Small intestine (tissue), 16 donors: ENCODE data around the gene LMO1. TPM values are rescaled to one million over a fixed set of nuclear protein-coding genes. Genes with fewer than 3 reads are reported as not detected.
A peak's percentile ranks its signal among the peaks of the same experiment; 100 is the strongest.

ENCODE experiments used
- DNase-seq, 2 donors: peaks; one replicate each; pipeline versions ENCODE4 v3.0.0 to v3.0.0-alpha.2; 2013
- FAIRE-seq: peaks from 2 replicates; lab custom pipeline; 2012; peaks lifted over from hg19 to GRCh38; lab: Jason Lieb, UNC
- H3K27ac ChIP-seq, 3 donors: one replicate each; pipeline ENCODE4 v1.5.1; 2013; ENCODE audit warnings: low read length in 2 of 3, mild to moderate bottlenecking in 2 of 3, control low read depth in 1 of 3, inconsistent platforms in 1 of 3, low read depth in 1 of 3, moderate library complexity in 1 of 3
- H3K27me3 ChIP-seq, 3 donors: one replicate each; pipeline ENCODE4 v1.6.1; 2013; ENCODE audit warnings: low read length in 3 of 3, inconsistent platforms in 1 of 3; ENCODE audit not compliant: control insufficient read depth in 3 of 3, insufficient read depth in 3 of 3
- H3K36me3 ChIP-seq, 3 donors: one replicate each; pipeline ENCODE4 v1.6.1; 2013; ENCODE audit warnings: low read length in 3 of 3, inconsistent platforms in 1 of 3, low read depth in 1 of 3, mild to moderate bottlenecking in 1 of 3, moderate library complexity in 1 of 3; ENCODE audit not compliant: control insufficient read depth in 3 of 3, insufficient read depth in 2 of 3
- H3K4me1 ChIP-seq, 3 donors: one replicate each; pipeline ENCODE4 v1.6.1; 2013; ENCODE audit warnings: low read length in 2 of 3, inconsistent platforms in 1 of 3, low read depth in 1 of 3, mild to moderate bottlenecking in 1 of 3, moderate library complexity in 1 of 3; ENCODE audit not compliant: control insufficient read depth in 3 of 3, insufficient read depth in 2 of 3
- H3K4me3 ChIP-seq, 3 donors: one replicate each; pipeline ENCODE4 v1.5.1; 2013; ENCODE audit warnings: low read length in 3 of 3, control low read depth in 1 of 3, inconsistent platforms in 1 of 3, low read depth in 1 of 3, mild to moderate bottlenecking in 1 of 3, moderate library complexity in 1 of 3
- H3K9me3 ChIP-seq, 2 donors: one replicate each; pipeline ENCODE4 v1.6.1; 2013; ENCODE audit warnings: low read depth in 1 of 2, low read length in 1 of 2; ENCODE audit not compliant: control insufficient read depth in 2 of 2, insufficient read depth in 1 of 2
- WGBS, 3 donors: extraction: QIAGEN DNeasy Blood & Tissue Kit; methylation state at CpG; one replicate each; pipeline ENCODE4 v1.1.7; 2013; 5-methylcytosine and 5-hydroxymethylcytosine counted together
- long read RNA-seq, 10 donors: transcript quantifications; one replicate each; lab custom pipeline, GENCODE V29; 2026
- polyA plus RNA-seq, 4 donors: library from polyadenylated mRNA; stranded (reverse) in 3 of 4; unstranded in 1 of 4; fragments of 200-250 nt in 3 of 4; fragments of 120-200 nt in 1 of 4; gene quantifications; one replicate each; pipeline versions ENCODE4 v1.2.1 to v1.2.3, GENCODE V29; 2013
- donor health status: healthy with polysubstance abuse.
- donor health status: control.
- donor health status: control.
- donor health status: Bipolar disorder and iron deficiency.
- donor health status: healthy.

The LMO1 gene
- polyA plus RNA-seq: under 1 TPM in 1 of 4 donors, not detected in 3; 0.04 TPM
- long read RNA-seq, donor 1: 0 reads
- long read RNA-seq, donor 2: 0 reads
- long read RNA-seq, donor 3: 0 reads
- long read RNA-seq, donor 4: 0 reads
- long read RNA-seq, donor 5: 0 reads
- long read RNA-seq, donor 6: 0 reads
- long read RNA-seq, donor 7: 0 reads
- long read RNA-seq, donor 8: 0 reads
- long read RNA-seq, donor 9: 0 reads
- long read RNA-seq, donor 10: 0 reads

GRCh38 chr11:8263769-8264410 lies at the start of gene LMO1:
Gene LMO1, minus strand, starts transcription at chr11:8263878. Its CDS starts 516 bp downstream, at chr11:8263362.
- peaks cover 0 to 9% (median 0%) of the 10 kb centered on the region in 3 donors for H3K4me1 ChIP-seq
- FAIRE-seq (no peak), DNase-seq (peak; percentile 55 to 85)
- H3K27ac ChIP-seq: no peak within 1 kb of the TSS
- peaks cover 19 to 87% (median 42%) of the 10 kb centered on the region in 3 donors for H3K27me3 ChIP-seq
- no peaks in the 10 kb centered on the region for H3K36me3 ChIP-seq
- peak within 1 kb of the TSS in 2 of 3 donors; percentile 22 to 33 for H3K4me3 ChIP-seq
- WGBS, 3 donors: 2 to 4% (median 3%) methylated on average over 22 of the region's 22 CpGs
- H3K9me3 ChIP-seq: no peaks in the 10 kb centered on the region

- Histone ChIP-seq H3K27ac (no peak overlapping the region), H3K27me3 (peaks cover 0 to 14% (median 0%) of the 10 kb centered on the region in 3 donors), H3K4me1 (no peaks in the 10 kb centered on the region), H3K36me3 (no peaks in the 10 kb centered on the region), H3K4me3 (no peak overlapping the region), H3K9me3 (no peaks in the 10 kb centered on the region)
- FAIRE-seq (no peak), DNase-seq (no peak)
- WGBS, 3 donors: 85 to 92% (median 88%) methylated on average over 10 of the region's 10 CpGs
These were observed 49.3 kb upstream of the LMO1 start for GRCh38 chr11:8312986-8313385.

GRCh38 chr11:8311366-8311765 lies 47.7 kb upstream of the LMO1 start:
- Histone ChIP-seq H3K4me1 (no peaks in the 10 kb centered on the region), H3K36me3 (no peaks in the 10 kb centered on the region), H3K27me3 (peaks cover 0 to 11% (median 0%) of the 10 kb centered on the region in 3 donors), H3K27ac (no peak overlapping the region), H3K4me3 (no peak overlapping the region), H3K9me3 (no peaks in the 10 kb centered on the region)
- FAIRE-seq: no peak
- no peak for DNase-seq
- 76 to 81% (median 80%) methylated on average over 10 of the region's 10 CpGs for WGBS, 3 donors

- Histone ChIP-seq H3K27me3 (peaks cover 0 to 7% (median 0%) of the 10 kb centered on the region in 3 donors), H3K4me1 (no peaks in the 10 kb centered on the region), H3K9me3 (no peaks in the 10 kb centered on the region), H3K36me3 (no peaks in the 10 kb centered on the region), H3K27ac (no peak overlapping the region), H3K4me3 (no peak overlapping the region)
- WGBS, 3 donors: 84 to 90% (median 87%) methylated on average over 11 of the region's 11 CpGs
- DNase-seq (no peak), FAIRE-seq (no peak)
These were observed 47.1 kb upstream of the LMO1 start for GRCh38 chr11:8310743-8311298.

GRCh38 chr11:8309862-8310261 lies 46.2 kb upstream of the LMO1 start:
- no peak overlapping the region for H3K4me3 ChIP-seq
- peaks cover 0 to 2% of the 10 kb centered on the region in 2 donors for H3K9me3 ChIP-seq
- no peaks in the 10 kb centered on the region for H3K36me3 ChIP-seq
- DNase-seq (no peak), FAIRE-seq (no peak)
- H3K27ac ChIP-seq: no peak overlapping the region
- WGBS, 3 donors: 25 to 46% (median 37%) methylated on average over 3 of the region's 3 CpGs
- H3K27me3 ChIP-seq: peaks cover 0 to 4% (median 0%) of the 10 kb centered on the region in 3 donors
- H3K4me1 ChIP-seq: no peaks in the 10 kb centered on the region

GRCh38 chr11:8309311-8309710 lies 45.6 kb upstream of the LMO1 start:
- Histone ChIP-seq H3K36me3 (no peaks in the 10 kb centered on the region), H3K27ac (no peak overlapping the region), H3K9me3 (peaks cover 0 to 4% of the 10 kb centered on the region in 2 donors), H3K27me3 (peaks cover 0 to 4% (median 0%) of the 10 kb centered on the region in 3 donors), H3K4me1 (no peaks in the 10 kb centered on the region), H3K4me3 (no peak overlapping the region)
- DNase-seq (no peak), FAIRE-seq (no peak)
- whole genome bisulfite sequencing, 3 donors: 69 to 84% (median 78%) methylated on average over 9 of the region's 9 CpGs

- no peak overlapping the region for H3K4me3 ChIP-seq
- peaks cover 0 to 9% of the 10 kb centered on the region in 2 donors for H3K9me3 ChIP-seq
- 88 to 93% (median 93%) methylated on average over 8 of the region's 8 CpGs for WGBS, 3 donors
- no peaks in the 10 kb centered on the region for H3K36me3 ChIP-seq
- no peaks in the 10 kb centered on the region for H3K4me1 ChIP-seq
- FAIRE-seq: no peak
- no peak overlapping the region for H3K27ac ChIP-seq
- peaks cover 0 to under 1% (median 0%) of the 10 kb centered on the region in 3 donors for H3K27me3 ChIP-seq
- DNase-seq: no peak
These were observed 43.9 kb upstream of the LMO1 start for GRCh38 chr11:8307601-8308000.

GRCh38 chr11:8301622-8302021 lies 37.9 kb upstream of the LMO1 start:
- no peaks in the 10 kb centered on the region for H3K27me3 ChIP-seq
- H3K36me3 ChIP-seq: no peaks in the 10 kb centered on the region
- H3K27ac ChIP-seq: no peak overlapping the region
- H3K4me3 ChIP-seq: no peak overlapping the region
- WGBS, 3 donors: 85 to 89% (median 87%) methylated on average over 2 of the region's 2 CpGs
- FAIRE-seq (no peak), DNase-seq (no peak)
- H3K4me1 ChIP-seq: no peaks in the 10 kb centered on the region
- peaks cover 0 to 9% of the 10 kb centered on the region in 2 donors for H3K9me3 ChIP-seq
